GM23338 (cell line): ENCODE measurements around the gene DCT. TPM values are rescaled to one million over a fixed set of nuclear protein-coding genes. Genes with fewer than 3 reads are reported as not detected.

Experiments
- ATAC-seq: fragments of 200-7000 bp; cut with Tn5 transposase; 3 replicates; pipeline ENCODE4 v1.9.1; 2020
- DNase-seq: peaks from one replicate; pipeline ENCODE4 v3.0.0-alpha.2; 2015; ENCODE audit warnings: low spot score
- H2AFZ ChIP-seq: fragments of 200-600 bp; sonication (generic); 2 replicates; pipeline ENCODE4 v1.8.0; 2016; ENCODE audit warnings: antibody characterized with exemption, mild to moderate bottlenecking, moderate library complexity
- H3F3A ChIP-seq: fragments of 200-600 bp; sonication (generic); replicated peaks from 2 replicates; pipeline ENCODE4 v1.8.0; 2017; ENCODE audit warnings: antibody characterized with exemption, mixed run types, low read depth
- H3K27ac ChIP-seq: fragments of 200-600 bp; sonication (generic); 2 replicates; pipeline ENCODE4 v1.6.1; 2016; ENCODE audit warnings: low read depth
- H3K27me3 ChIP-seq: fragments of 200-600 bp; sonication (generic); 2 replicates; pipeline ENCODE4 v1.8.0; 2016; ENCODE audit warnings: mild to moderate bottlenecking, mixed run types, moderate library complexity; ENCODE audit not compliant: insufficient read depth
- H3K36me3 ChIP-seq: fragments of 200-600 bp; sonication (generic); 2 replicates; pipeline ENCODE4 v1.8.0; 2016; ENCODE audit warnings: mild to moderate bottlenecking; ENCODE audit not compliant: insufficient read depth
- H3K4me1 ChIP-seq: fragments of 200-600 bp; sonication (generic); 2 replicates; pipeline ENCODE4 v1.8.0; 2016; ENCODE audit warnings: mild to moderate bottlenecking, moderate library complexity; ENCODE audit not compliant: insufficient read depth
- H3K4me2 ChIP-seq: fragments of 200-600 bp; sonication (generic); 2 replicates; pipeline ENCODE4 v1.7.1; 2017; ENCODE audit warnings: mixed run types
- H3K4me3 ChIP-seq: fragments of 200-600 bp; sonication (generic); 2 replicates; pipeline ENCODE4 v1.6.1; 2016; ENCODE audit warnings: mixed run types
- H3K79me2 ChIP-seq: fragments of 200-600 bp; sonication (generic); replicated peaks from 2 replicates; pipeline ENCODE4 v1.8.0; 2017; ENCODE audit warnings: mild to moderate bottlenecking; ENCODE audit not compliant: insufficient read depth
- H3K9me2 ChIP-seq: fragments of 200-600 bp; sonication (generic); 2 replicates; pipeline ENCODE4 v1.8.0; 2017; ENCODE audit not compliant: insufficient read depth
- H4K20me1 ChIP-seq: fragments of 200-600 bp; sonication (generic); replicated peaks from 2 replicates; pipeline ENCODE4 v1.8.0; 2017; ENCODE audit warnings: mild to moderate bottlenecking; ENCODE audit not compliant: insufficient read depth
- H3K27ac Mint-ChIP-seq: 2 replicates; pipeline ENCODE4 v1.8.0; 2020; ENCODE audit warnings: inconsistent platforms, mild to moderate bottlenecking, moderate library complexity, mixed read lengths
- H3K27me3 Mint-ChIP-seq: 3 replicates; pipeline ENCODE4 v1.8.0; 2022; ENCODE audit warnings: low read depth, mild to moderate bottlenecking, moderate library complexity, mixed read lengths, inconsistent platforms; ENCODE audit not compliant: insufficient read depth, poor library complexity
- H3K36me3 Mint-ChIP-seq: 3 replicates; pipeline ENCODE4 v1.8.0; 2021; ENCODE audit warnings: low read depth, mild to moderate bottlenecking, inconsistent platforms, moderate library complexity, mixed read lengths
- H3K4me1 Mint-ChIP-seq: 3 replicates; pipeline ENCODE4 v1.8.0; 2020; ENCODE audit warnings: mild to moderate bottlenecking, inconsistent platforms, mixed read lengths
- H3K4me3 Mint-ChIP-seq: 3 replicates; pipeline ENCODE4 v1.8.0; 2021; ENCODE audit warnings: moderate library complexity, mild to moderate bottlenecking, inconsistent platforms, mixed read lengths
- H3K9me3 Mint-ChIP-seq: 3 replicates; pipeline ENCODE4 v1.8.0; 2020; ENCODE audit warnings: moderate library complexity, mild to moderate bottlenecking, inconsistent platforms, mixed read lengths
- CREB1 ChIP-seq: fragments of 250-450 bp; sonication (Bioruptor Pico); IDR thresholded peaks from 2 replicates; pipeline ENCODE4 v1.5.0; 2020; ENCODE audit warnings: low read depth, mild to moderate bottlenecking, moderate library complexity
- EZH2 ChIP-seq: fragments of 200-600 bp; sonication (generic); IDR thresholded peaks from one replicate; pipeline ENCODE4 v1.8.0; 2017; ENCODE audit warnings: antibody characterized with exemption, mild to moderate bottlenecking, low read depth; ENCODE audit not compliant: unreplicated experiment
- EZH2phosphoT487 ChIP-seq: fragments of 200-600 bp; sonication (generic); IDR thresholded peaks from one replicate; pipeline ENCODE4 v1.8.1; 2018; ENCODE audit warnings: antibody characterized with exemption; ENCODE audit not compliant: unreplicated experiment
- JUNB ChIP-seq: IDR thresholded peaks from one replicate; pipeline ENCODE4 v1.6.1; 2016; ENCODE audit warnings: antibody characterized with exemption; ENCODE audit not compliant: unreplicated experiment
- NANOG ChIP-seq: IDR thresholded peaks from 2 replicates; pipeline ENCODE4 v1.6.1; 2016; ENCODE audit warnings: antibody characterized with exemption, borderline replicate concordance
- POLR2AphosphoS5 ChIP-seq: IDR thresholded peaks from 2 replicates; pipeline ENCODE4 v1.6.1; 2016; ENCODE audit warnings: antibody characterized with exemption, low read depth
- ZNF114 ChIP-seq: fragments of 250-450 bp; sonication (Bioruptor Pico); IDR thresholded peaks from 2 replicates; pipeline ENCODE4 v1.5.0; 2020; ENCODE audit warnings: mild to moderate bottlenecking, moderate library complexity
- ZNF331 ChIP-seq: fragments of 250-450 bp; sonication (Bioruptor Pico); IDR thresholded peaks from 2 replicates; pipeline ENCODE4 v1.5.0; 2020; ENCODE audit warnings: low read depth, mild to moderate bottlenecking, moderate library complexity
- polyA plus RNA-seq: library from polyadenylated mRNA; unstranded; fragments of >200 nt; fragmentation: Nextera tagmentation; extraction: Ambion mirVana; gene quantifications from 2 replicates; pipeline ENCODE4 v1.2.1, GENCODE V29; 2016
- total RNA-seq: library from RNA; depleted of rRNA; stranded (reverse); fragments of >200 nt; shearing (Covaris generic); gene quantifications from 2 replicates; pipeline ENCODE4 v1.2.3, GENCODE V29; 2014
- TF ChIP-seq, protein P1 (sequence below): fragments of 250-450 bp; sonication (Bioruptor Pico); IDR thresholded peaks from 2 replicates; pipeline ENCODE4 v1.5.0; 2020; ENCODE audit warnings: mild to moderate bottlenecking, moderate library complexity
- TF ChIP-seq, protein P2 (sequence below): IDR thresholded peaks from one replicate; pipeline ENCODE4 v1.6.1; 2018; ENCODE audit warnings: antibody characterized with exemption; ENCODE audit not compliant: unreplicated experiment
- TF ChIP-seq, protein P3 (sequence below), 2 experiments: fragments of 200-600 bp in 1 of 2; sonication (generic) in 1 of 2; conservative IDR thresholded peaks; 2 replicates each; pipeline versions ENCODE4 v1.5.1 to v1.6.1; 2016 to 2017; ENCODE audit warnings: antibody characterized with exemption in 2 of 2, low read depth in 2 of 2, mild to moderate bottlenecking in 2 of 2, moderate library complexity in 1 of 2

The DCT gene
- total and polyA plus RNA-seq, 2 experiments from 2014 or later: 0.14 TPM; not detected in 1

DNA sequence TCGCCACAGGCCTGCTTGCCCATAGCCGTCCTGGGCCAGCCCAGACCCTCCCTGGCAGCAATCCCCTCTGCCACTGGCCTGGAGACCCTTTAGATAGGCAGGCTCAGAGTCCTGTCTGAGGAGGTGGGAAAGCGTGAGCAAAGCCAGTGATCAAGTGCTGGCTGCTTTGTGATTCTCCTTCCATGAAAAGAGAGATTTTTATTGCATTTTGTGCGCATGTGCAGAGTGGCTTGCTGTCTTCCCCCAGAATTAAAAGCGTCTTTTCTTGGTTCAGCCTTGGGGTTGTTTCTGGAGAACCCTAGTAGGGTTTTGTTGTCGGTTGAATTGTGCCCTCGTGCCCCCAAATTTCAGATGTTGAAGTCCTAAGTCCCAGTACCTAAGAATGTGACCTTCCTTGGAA lies 44.9 kb upstream of the DCT start:
- no peak for TF ChIP-seq NANOG
- no peak for TF ChIP-seq CREB1 (CRISPR knock-in tag)
- no peak for TF ChIP-seq JUNB
- H2AFZ ChIP-seq: no peak overlapping the region
- no peaks in the 10 kb centered on the region for H3K4me1 ChIP-seq
- ATAC-seq: no peak
- DNase-seq: no peak
- H3K27me3 ChIP-seq: no peaks in the 10 kb centered on the region
- Mint-ChIP-seq H3K27ac (no peak overlapping the region), H3K9me3 (peaks cover 8% of the 10 kb centered on the region; the same call in 2 of the 3 replicates), H3K36me3 (no peaks in the 10 kb centered on the region), H3K27me3 (peaks cover 2% of the 10 kb centered on the region), H3K4me3 (no peak overlapping the region), H3K4me1 (no peaks in the 10 kb centered on the region; the same call in 2 of the 3 replicates)
- H3K4me3 ChIP-seq: no peak overlapping the region
- H3K4me2 ChIP-seq: no peak overlapping the region
- H3K9me2 ChIP-seq: peaks cover 3% of the 10 kb centered on the region; the same call in 1 of the 2 replicates
- H3F3A ChIP-seq: no peaks in the 10 kb centered on the region
- H3K27ac ChIP-seq: no peak overlapping the region
- H4K20me1 ChIP-seq: no peaks in the 10 kb centered on the region
- no peaks in the 10 kb centered on the region for H3K79me2 ChIP-seq
- H3K36me3 ChIP-seq: no peaks in the 10 kb centered on the region

DNA sequence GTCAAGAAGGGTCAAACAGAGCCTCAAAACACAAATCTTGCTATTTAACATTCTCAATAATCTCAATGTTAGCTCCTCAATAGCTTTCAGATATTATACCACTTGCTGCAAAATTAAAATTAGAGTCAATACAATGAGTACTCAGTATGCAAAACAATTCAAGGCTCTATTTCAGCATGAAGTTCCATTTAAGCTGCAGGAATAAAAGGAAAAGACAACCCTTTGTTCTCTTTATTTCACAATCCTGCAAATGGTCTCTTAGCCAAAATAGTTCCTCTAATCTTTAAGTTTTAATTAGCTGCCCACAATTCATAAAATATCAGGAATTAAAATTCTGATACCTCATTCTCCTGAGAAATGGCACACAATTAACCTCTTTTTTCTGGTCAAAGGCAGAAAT lies 40.5 kb upstream of the DCT start:
- DNase-seq: no peak
- Histone ChIP-seq H3K9me2 (0 out of 2 replicates have a peak, but pooled peaks cover 6% of the 10 kb centered on the region), H3K27me3 (no peaks in the 10 kb centered on the region), H3F3A (no peaks in the 10 kb centered on the region), H3K4me2 (no peak overlapping the region), H4K20me1 (no peaks in the 10 kb centered on the region), H3K4me1 (no peaks in the 10 kb centered on the region), H3K4me3 (no peak overlapping the region), H3K27ac (no peak overlapping the region), H3K36me3 (no peaks in the 10 kb centered on the region), H2AFZ (no peak overlapping the region), H3K79me2 (no peaks in the 10 kb centered on the region)
- Mint-ChIP-seq H3K36me3 (no peaks in the 10 kb centered on the region; the same call in 2 of the 3 replicates), H3K4me1 (no peaks in the 10 kb centered on the region; the same call in 2 of the 3 replicates), H3K27ac (no peak overlapping the region), H3K27me3 (no peaks in the 10 kb centered on the region), H3K4me3 (no peak overlapping the region), H3K9me3 (peaks cover 8% of the 10 kb centered on the region)
- ATAC-seq: no peak
- TF ChIP-seq EZH2 (no peak), EZH2phosphoT487 (no peak), ZNF331 (CRISPR knock-in tag) (no peak), CREB1 (CRISPR knock-in tag) (no peak), NANOG (no peak), JUNB (no peak), POLR2AphosphoS5 (no peak), ZNF114 (CRISPR knock-in tag) (no peak)
- TF ChIP-seq, protein P1, sequence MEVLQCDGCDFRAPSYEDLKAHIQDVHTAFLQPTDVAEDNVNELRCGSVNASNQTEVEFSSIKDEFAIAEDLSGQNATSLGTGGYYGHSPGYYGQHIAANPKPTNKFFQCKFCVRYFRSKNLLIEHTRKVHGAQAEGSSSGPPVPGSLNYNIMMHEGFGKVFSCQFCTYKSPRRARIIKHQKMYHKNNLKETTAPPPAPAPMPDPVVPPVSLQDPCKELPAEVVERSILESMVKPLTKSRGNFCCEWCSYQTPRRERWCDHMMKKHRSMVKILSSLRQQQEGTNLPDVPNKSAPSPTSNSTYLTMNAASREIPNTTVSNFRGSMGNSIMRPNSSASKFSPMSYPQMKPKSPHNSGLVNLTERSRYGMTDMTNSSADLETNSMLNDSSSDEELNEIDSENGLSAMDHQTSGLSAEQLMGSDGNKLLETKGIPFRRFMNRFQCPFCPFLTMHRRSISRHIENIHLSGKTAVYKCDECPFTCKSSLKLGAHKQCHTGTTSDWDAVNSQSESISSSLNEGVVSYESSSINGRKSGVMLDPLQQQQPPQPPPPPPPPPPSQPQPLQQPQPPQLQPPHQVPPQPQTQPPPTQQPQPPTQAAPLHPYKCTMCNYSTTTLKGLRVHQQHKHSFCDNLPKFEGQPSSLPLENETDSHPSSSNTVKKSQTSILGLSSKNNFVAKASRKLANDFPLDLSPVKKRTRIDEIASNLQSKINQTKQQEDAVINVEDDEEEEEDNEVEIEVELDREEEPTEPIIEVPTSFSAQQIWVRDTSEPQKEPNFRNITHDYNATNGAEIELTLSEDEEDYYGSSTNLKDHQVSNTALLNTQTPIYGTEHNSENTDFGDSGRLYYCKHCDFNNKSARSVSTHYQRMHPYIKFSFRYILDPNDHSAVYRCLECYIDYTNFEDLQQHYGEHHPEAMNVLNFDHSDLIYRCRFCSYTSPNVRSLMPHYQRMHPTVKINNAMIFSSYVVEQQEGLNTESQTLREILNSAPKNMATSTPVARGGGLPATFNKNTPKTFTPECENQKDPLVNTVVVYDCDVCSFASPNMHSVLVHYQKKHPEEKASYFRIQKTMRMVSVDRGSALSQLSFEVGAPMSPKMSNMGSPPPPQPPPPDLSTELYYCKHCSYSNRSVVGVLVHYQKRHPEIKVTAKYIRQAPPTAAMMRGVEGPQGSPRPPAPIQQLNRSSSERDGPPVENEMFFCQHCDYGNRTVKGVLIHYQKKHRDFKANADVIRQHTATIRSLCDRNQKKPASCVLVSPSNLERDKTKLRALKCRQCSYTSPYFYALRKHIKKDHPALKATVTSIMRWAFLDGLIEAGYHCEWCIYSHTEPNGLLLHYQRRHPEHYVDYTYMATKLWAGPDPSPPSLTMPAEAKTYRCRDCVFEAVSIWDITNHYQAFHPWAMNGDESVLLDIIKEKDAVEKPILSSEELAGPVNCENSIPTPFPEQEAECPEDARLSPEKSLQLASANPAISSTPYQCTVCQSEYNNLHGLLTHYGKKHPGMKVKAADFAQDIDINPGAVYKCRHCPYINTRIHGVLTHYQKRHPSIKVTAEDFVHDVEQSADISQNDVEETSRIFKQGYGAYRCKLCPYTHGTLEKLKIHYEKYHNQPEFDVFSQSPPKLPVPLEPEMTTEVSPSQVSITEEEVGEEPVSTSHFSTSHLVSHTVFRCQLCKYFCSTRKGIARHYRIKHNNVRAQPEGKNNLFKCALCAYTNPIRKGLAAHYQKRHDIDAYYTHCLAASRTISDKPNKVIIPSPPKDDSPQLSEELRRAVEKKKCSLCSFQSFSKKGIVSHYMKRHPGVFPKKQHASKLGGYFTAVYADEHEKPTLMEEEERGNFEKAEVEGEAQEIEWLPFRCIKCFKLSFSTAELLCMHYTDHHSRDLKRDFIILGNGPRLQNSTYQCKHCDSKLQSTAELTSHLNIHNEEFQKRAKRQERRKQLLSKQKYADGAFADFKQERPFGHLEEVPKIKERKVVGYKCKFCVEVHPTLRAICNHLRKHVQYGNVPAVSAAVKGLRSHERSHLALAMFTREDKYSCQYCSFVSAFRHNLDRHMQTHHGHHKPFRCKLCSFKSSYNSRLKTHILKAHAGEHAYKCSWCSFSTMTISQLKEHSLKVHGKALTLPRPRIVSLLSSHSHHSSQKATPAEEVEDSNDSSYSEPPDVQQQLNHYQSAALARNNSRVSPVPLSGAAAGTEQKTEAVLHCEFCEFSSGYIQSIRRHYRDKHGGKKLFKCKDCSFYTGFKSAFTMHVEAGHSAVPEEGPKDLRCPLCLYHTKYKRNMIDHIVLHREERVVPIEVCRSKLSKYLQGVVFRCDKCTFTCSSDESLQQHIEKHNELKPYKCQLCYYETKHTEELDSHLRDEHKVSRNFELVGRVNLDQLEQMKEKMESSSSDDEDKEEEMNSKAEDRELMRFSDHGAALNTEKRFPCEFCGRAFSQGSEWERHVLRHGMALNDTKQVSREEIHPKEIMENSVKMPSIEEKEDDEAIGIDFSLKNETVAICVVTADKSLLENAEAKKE (CRISPR knock-in tag): no peak
- TF ChIP-seq, protein P2, sequence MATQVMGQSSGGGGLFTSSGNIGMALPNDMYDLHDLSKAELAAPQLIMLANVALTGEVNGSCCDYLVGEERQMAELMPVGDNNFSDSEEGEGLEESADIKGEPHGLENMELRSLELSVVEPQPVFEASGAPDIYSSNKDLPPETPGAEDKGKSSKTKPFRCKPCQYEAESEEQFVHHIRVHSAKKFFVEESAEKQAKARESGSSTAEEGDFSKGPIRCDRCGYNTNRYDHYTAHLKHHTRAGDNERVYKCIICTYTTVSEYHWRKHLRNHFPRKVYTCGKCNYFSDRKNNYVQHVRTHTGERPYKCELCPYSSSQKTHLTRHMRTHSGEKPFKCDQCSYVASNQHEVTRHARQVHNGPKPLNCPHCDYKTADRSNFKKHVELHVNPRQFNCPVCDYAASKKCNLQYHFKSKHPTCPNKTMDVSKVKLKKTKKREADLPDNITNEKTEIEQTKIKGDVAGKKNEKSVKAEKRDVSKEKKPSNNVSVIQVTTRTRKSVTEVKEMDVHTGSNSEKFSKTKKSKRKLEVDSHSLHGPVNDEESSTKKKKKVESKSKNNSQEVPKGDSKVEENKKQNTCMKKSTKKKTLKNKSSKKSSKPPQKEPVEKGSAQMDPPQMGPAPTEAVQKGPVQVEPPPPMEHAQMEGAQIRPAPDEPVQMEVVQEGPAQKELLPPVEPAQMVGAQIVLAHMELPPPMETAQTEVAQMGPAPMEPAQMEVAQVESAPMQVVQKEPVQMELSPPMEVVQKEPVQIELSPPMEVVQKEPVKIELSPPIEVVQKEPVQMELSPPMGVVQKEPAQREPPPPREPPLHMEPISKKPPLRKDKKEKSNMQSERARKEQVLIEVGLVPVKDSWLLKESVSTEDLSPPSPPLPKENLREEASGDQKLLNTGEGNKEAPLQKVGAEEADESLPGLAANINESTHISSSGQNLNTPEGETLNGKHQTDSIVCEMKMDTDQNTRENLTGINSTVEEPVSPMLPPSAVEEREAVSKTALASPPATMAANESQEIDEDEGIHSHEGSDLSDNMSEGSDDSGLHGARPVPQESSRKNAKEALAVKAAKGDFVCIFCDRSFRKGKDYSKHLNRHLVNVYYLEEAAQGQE: no peak
- TF ChIP-seq, protein P3, sequence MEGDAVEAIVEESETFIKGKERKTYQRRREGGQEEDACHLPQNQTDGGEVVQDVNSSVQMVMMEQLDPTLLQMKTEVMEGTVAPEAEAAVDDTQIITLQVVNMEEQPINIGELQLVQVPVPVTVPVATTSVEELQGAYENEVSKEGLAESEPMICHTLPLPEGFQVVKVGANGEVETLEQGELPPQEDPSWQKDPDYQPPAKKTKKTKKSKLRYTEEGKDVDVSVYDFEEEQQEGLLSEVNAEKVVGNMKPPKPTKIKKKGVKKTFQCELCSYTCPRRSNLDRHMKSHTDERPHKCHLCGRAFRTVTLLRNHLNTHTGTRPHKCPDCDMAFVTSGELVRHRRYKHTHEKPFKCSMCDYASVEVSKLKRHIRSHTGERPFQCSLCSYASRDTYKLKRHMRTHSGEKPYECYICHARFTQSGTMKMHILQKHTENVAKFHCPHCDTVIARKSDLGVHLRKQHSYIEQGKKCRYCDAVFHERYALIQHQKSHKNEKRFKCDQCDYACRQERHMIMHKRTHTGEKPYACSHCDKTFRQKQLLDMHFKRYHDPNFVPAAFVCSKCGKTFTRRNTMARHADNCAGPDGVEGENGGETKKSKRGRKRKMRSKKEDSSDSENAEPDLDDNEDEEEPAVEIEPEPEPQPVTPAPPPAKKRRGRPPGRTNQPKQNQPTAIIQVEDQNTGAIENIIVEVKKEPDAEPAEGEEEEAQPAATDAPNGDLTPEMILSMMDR (conservative IDR thresholded peaks at IDR 0.05; ENCODE audit: low read depth in 2 of 2): no peak
